WTC11 (cell line): ENCODE measurements around the gene ATP4A.

Experiments used
- ATF3 ChIP-seq: sonication (generic); formaldehyde crosslinking; conservative IDR thresholded peaks from 2 replicates; pipeline ENCODE4 v1.8.1; 2022; ENCODE audit warnings: mild to moderate bottlenecking, missing genetic modification reagents
- CDX4 ChIP-seq: fragments of 250-450 bp; sonication (Bioruptor Pico); IDR thresholded peaks from 2 replicates; pipeline ENCODE4 v1.9.0; 2021; ENCODE audit warnings: moderate library complexity, mild to moderate bottlenecking, inconsistent platforms, borderline replicate concordance
- CREB1 ChIP-seq: sonication (generic); formaldehyde crosslinking; IDR thresholded peaks from 2 replicates; pipeline ENCODE4 v1.8.0; 2023; ENCODE audit warnings: mild to moderate bottlenecking, missing genetic modification reagents
- CTCF ChIP-seq: fragments of 200-600 bp; IDR thresholded peaks from 2 replicates; pipeline ENCODE4 v1.8.0; 2022; ENCODE audit warnings: antibody characterized with exemption
- E2F1 ChIP-seq: sonication (generic); formaldehyde crosslinking; IDR thresholded peaks from 2 replicates; pipeline ENCODE4 v1.8.0; 2022; ENCODE audit warnings: mild to moderate bottlenecking, missing genetic modification reagents
- FOXJ3 ChIP-seq: sonication (generic); formaldehyde crosslinking; IDR thresholded peaks from 2 replicates; pipeline ENCODE4 v1.9.0; 2021; ENCODE audit warnings: missing genetic modification reagents, mild to moderate bottlenecking, borderline replicate concordance
- FOXP1 ChIP-seq: sonication (generic); formaldehyde crosslinking; IDR thresholded peaks from 2 replicates; pipeline ENCODE4 v1.8.0; 2022; ENCODE audit warnings: missing genetic modification reagents, mild to moderate bottlenecking, moderate library complexity, borderline replicate concordance
- MAX ChIP-seq: sonication (generic); formaldehyde crosslinking; IDR thresholded peaks from 2 replicates; pipeline ENCODE4 v1.8.0; 2022; ENCODE audit warnings: mild to moderate bottlenecking, missing genetic modification reagents
- NFATC4 ChIP-seq: fragments of 250-450 bp; sonication (Bioruptor Pico); IDR thresholded peaks from 2 replicates; pipeline ENCODE4 v1.9.0; 2021; ENCODE audit warnings: mild to moderate bottlenecking
- NFYB ChIP-seq: sonication (generic); formaldehyde crosslinking; conservative IDR thresholded peaks from 2 replicates; pipeline ENCODE4 v1.8.0; 2022; ENCODE audit warnings: low read depth, missing genetic modification reagents
- NR3C1 ChIP-seq: sonication (generic); formaldehyde crosslinking; conservative IDR thresholded peaks from 2 replicates; pipeline ENCODE4 v1.8.1; 2023; ENCODE audit warnings: low read depth, mild to moderate bottlenecking, missing genetic modification reagents
- RELA ChIP-seq: sonication (generic); formaldehyde crosslinking; IDR thresholded peaks from 2 replicates; pipeline ENCODE4 v1.8.1; 2022; ENCODE audit warnings: missing genetic modification reagents, mild to moderate bottlenecking, borderline replicate concordance
- TP53 ChIP-seq: sonication (generic); formaldehyde crosslinking; IDR thresholded peaks from 2 replicates; pipeline ENCODE4 v1.8.1; 2023; ENCODE audit warnings: mild to moderate bottlenecking, missing genetic modification reagents
- ZNF232 ChIP-seq: sonication (generic); formaldehyde crosslinking; IDR thresholded peaks from 2 replicates; pipeline ENCODE4 v1.8.0; 2022; ENCODE audit warnings: mild to moderate bottlenecking, missing genetic modification reagents

- TF ChIP-seq CTCF (no peak), MAX (CRISPR knock-in tag) (no peak), ZNF232 (CRISPR knock-in tag) (no peak), NFATC4 (no peak), E2F1 (CRISPR knock-in tag) (no peak), NFYB (CRISPR knock-in tag) (no peak), ATF3 (CRISPR knock-in tag) (no peak), CREB1 (CRISPR knock-in tag) (no peak), CDX4 (CRISPR knock-in tag) (no peak), RELA (no peak), NR3C1 (no peak), FOXJ3 (no peak), FOXP1 (CRISPR knock-in tag) (no peak), TP53 (CRISPR knock-in tag) (no peak)
Observed at GRCh38 chr19:35587321-35587720, 23.9 kb upstream of the ATP4A start.
